ENCODE measurements around the gene NSG1. TPM values are rescaled to one million over a fixed set of nuclear protein-coding genes. Genes with fewer than 3 reads are reported as not detected.

Gene NSG1
- total and polyA plus RNA-seq, 2 of the 13 experiments (the other 11 are each of a cell fraction or from before 2014, with no cell fraction given) = not detected

GRCh38 chr4:4395849-4396627, 9.1 kb downstream of the NSG1 start (continued):
- TF ChIP-seq ZNF44 (CRISPR knock-in tag; IDR thresholded peaks at IDR 0.05) (no peak), ZBTB33 (CRISPR knock-in tag; IDR thresholded peaks at IDR 0.05) (no peak), RNF219 (CRISPR knock-in tag; IDR thresholded peaks at IDR 0.05) (no peak)

- Histone ChIP-seq H3K4me2 (ENCODE audit: low read depth, low read length) (peak overlapping the region; percentile 52), H3K4me3 (replicated peaks in 1 of 3; ENCODE audit: insufficient read depth in 1 of 3, low read depth in 2 of 3, low read length in 3 of 3) (peak overlapping the region in 1 of 3 experiments; percentile 55; a peak in 1 of 6 replicates), H3K4me1 (ENCODE audit: insufficient read depth, low read length) (peaks cover 11% of the 10 kb centered on the region; the same call in 1 of the 2 replicates), H3K9me3 (ENCODE audit: low read length) (no peaks in the 10 kb centered on the region), H4K20me1 (ENCODE audit: insufficient read depth, low read length) (no peaks in the 10 kb centered on the region), H3K27me3 (ENCODE audit: control insufficient read depth in 1 of 2, insufficient read depth in 2 of 2, low read length in 2 of 2) (peaks cover 1 to 68% of the 10 kb centered on the region in 2 experiments; a peak in 4 of 5 replicates), H2AFZ (ENCODE audit: low read length) (no peak overlapping the region), H3K27ac (ENCODE audit: extremely low read length, insufficient read depth, low read length) (no peak overlapping the region), H3K79me2 (ENCODE audit: insufficient read depth, low read length) (no peaks in the 10 kb centered on the region), H3K9ac (ENCODE audit: insufficient read depth, low read depth, low read length) (no peak overlapping the region), H3K36me3 (replicated peaks in 1 of 2; ENCODE audit: control insufficient read depth in 1 of 2, insufficient read depth in 2 of 2, low read length in 2 of 2) (no peaks in the 10 kb centered on the region)
- ChIA-PET POLR2A (no interaction called here), CTCF (ENCODE audit: low intra/inter-chr PET ratio, low total read pairs) (no interaction called here)
- WGBS (ENCODE audit: low lambda C conversion rate) = 50% methylated on average over 13 of the region's 19 CpGs
- in situ Hi-C loops (cut with HindIII; ENCODE audit: extremely low pct_ligation_motif_present, low pct_unique_long_range_greater_than_20kb) = no loop called here
- FAIRE-seq = no peak
- intact Hi-C loops (cut with micrococcal nuclease; ENCODE audit: unreplicated experiment) = no loop called here
- BruUV-seq (replicated peaks) = no TSS peak
- ATAC-seq = no peak
- DNase-seq (ENCODE audit: low spot score) = no peak
- no peak for TF ChIP-seq JDP2 (CRISPR knock-in tag; IDR thresholded peaks at IDR 0.05; ENCODE audit: borderline replicate concordance)
- TF ChIP-seq ZNF296 (CRISPR knock-in tag; conservative IDR thresholded peaks at IDR 0.05) = no peak
- TF ChIP-seq SOX13 (IDR thresholded peaks at IDR 0.05) = no peak
- TF ChIP-seq SOX13 (CRISPR knock-in tag; conservative IDR thresholded peaks at IDR 0.05 in 1 of 2, IDR thresholded peaks at IDR 0.05 in 1 of 2) = no peak
- no peak for TF ChIP-seq PITX1 (CRISPR knock-in tag; IDR thresholded peaks at IDR 0.05)
- TF ChIP-seq ZNF513 (CRISPR knock-in tag; conservative IDR thresholded peaks at IDR 0.05) = no peak
- TF ChIP-seq ZNF776 (CRISPR knock-in tag; IDR thresholded peaks at IDR 0.05) = no peak
Measured at GRCh38 chr4:4396628-4397440, 9.9 kb downstream of the NSG1 start.

Data from HepG2 (cell line).